SK-N-SH (cell line): ENCODE data around the gene RNF8.
A peak's percentile ranks its signal among the peaks of the same experiment; 100 is the strongest.
"Not testable (repeated sequence)": the region's sequence is repeated elsewhere in the genome, so short reads cannot be mapped to it uniquely, and the experiment has no call there.

Experiments
- CTCF ChIP-seq: fragments of 200-600 bp; sonication (generic); IDR thresholded peaks from 2 replicates; pipeline ENCODE4 v1.6.1; 2017; ENCODE audit warnings: antibody characterized with exemption, mild to moderate bottlenecking, moderate library complexity
- EP300 ChIP-seq, 2 experiments: IDR thresholded peaks; 2 replicates each; pipeline versions ENCODE4 v1.4.0 to v1.6.1; 2012; ENCODE audit warnings: borderline replicate concordance in 1 of 2, low read depth in 1 of 2, low read length in 1 of 2
- EZH2phosphoT487 ChIP-seq: fragments of 200-600 bp; sonication (generic); IDR thresholded peaks from 2 replicates; pipeline ENCODE4 v1.6.1; 2017; ENCODE audit warnings: low read depth, mixed run types, mild to moderate bottlenecking, antibody characterized with exemption, moderate library complexity, borderline replicate concordance
- FOSL2 ChIP-seq: IDR thresholded peaks from 2 replicates; pipeline ENCODE4 v1.4.0; 2012; ENCODE audit warnings: low read depth, mild to moderate bottlenecking, moderate library complexity, borderline replicate concordance
- JUND ChIP-seq: IDR thresholded peaks from 2 replicates; pipeline ENCODE4 v1.4.0; 2012
- NRF1 ChIP-seq: IDR thresholded peaks from 2 replicates; pipeline ENCODE4 v1.6.1; 2012; ENCODE audit warnings: low read depth, mild to moderate bottlenecking, low read length
- POLR2AphosphoS5 ChIP-seq: IDR thresholded peaks from 2 replicates; pipeline ENCODE4 v1.6.1; 2012; ENCODE audit warnings: low read depth, low read length
- RCOR1 ChIP-seq: fragments of 150-350 bp; IDR thresholded peaks from 2 replicates; pipeline ENCODE4 v1.6.1; 2017; ENCODE audit warnings: antibody characterized with exemption, low read length
- REST ChIP-seq: IDR thresholded peaks from 2 replicates; pipeline ENCODE4 v1.6.1; 2012; ENCODE audit warnings: mild to moderate bottlenecking, low read depth, low read length, moderate library complexity
- TAF1 ChIP-seq: IDR thresholded peaks from 2 replicates; pipeline ENCODE4 v1.6.1; 2012; ENCODE audit warnings: low read depth, mild to moderate bottlenecking, low read length, moderate library complexity, borderline replicate concordance
- USF1 ChIP-seq: IDR thresholded peaks from 2 replicates; pipeline ENCODE4 v1.4.0; 2012; ENCODE audit warnings: low read depth, borderline replicate concordance
- TF ChIP-seq, protein P1 (sequence below): IDR thresholded peaks from 2 replicates; pipeline ENCODE4; 2012
- TF ChIP-seq, protein P2 (sequence below): fragments of 150-350 bp; IDR thresholded peaks from 2 replicates; pipeline ENCODE4 v1.6.1; 2016; ENCODE audit warnings: mild to moderate bottlenecking, low read depth, low read length

GRCh38 chr6:37401658-37402057 is 47.9 kb downstream of the RNF8 start:
- not testable (repeated sequence) for TF ChIP-seq USF1, CTCF, JUND, NRF1, TAF1, REST, POLR2AphosphoS5, FOSL2, EZH2phosphoT487
- TF ChIP-seq, protein P1, sequence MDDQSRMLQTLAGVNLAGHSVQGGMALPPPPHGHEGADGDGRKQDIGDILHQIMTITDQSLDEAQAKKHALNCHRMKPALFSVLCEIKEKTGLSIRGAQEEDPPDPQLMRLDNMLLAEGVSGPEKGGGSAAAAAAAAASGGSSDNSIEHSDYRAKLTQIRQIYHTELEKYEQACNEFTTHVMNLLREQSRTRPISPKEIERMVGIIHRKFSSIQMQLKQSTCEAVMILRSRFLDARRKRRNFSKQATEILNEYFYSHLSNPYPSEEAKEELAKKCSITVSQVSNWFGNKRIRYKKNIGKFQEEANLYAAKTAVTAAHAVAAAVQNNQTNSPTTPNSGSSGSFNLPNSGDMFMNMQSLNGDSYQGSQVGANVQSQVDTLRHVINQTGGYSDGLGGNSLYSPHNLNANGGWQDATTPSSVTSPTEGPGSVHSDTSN: not testable (repeated sequence)
- TF ChIP-seq RCOR1 (peak; percentile 56; the same call in 1 of the 2 replicates), EP300 (IDR thresholded peaks at IDR 0.05; ENCODE audit: borderline replicate concordance in 1 of 2, low read depth in 1 of 2, low read length in 1 of 2) (peak in 1 of 2 experiments; percentile 69; a peak in 2 of 4 replicates)
- TF ChIP-seq, protein P2, sequence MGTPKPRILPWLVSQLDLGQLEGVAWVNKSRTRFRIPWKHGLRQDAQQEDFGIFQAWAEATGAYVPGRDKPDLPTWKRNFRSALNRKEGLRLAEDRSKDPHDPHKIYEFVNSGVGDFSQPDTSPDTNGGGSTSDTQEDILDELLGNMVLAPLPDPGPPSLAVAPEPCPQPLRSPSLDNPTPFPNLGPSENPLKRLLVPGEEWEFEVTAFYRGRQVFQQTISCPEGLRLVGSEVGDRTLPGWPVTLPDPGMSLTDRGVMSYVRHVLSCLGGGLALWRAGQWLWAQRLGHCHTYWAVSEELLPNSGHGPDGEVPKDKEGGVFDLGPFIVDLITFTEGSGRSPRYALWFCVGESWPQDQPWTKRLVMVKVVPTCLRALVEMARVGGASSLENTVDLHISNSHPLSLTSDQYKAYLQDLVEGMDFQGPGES: not testable (repeated sequence)
